ENCODE data around the gene FOCAD.

GRCh38 chr9:20988671-20989315 lies 304.7 kb downstream of the FOCAD start:
- TF ChIP-seq CTCF (IDR thresholded peaks at IDR 0.05) (no peak), POLR2A (IDR thresholded peaks at IDR 0.05) (no peak)
